ENCODE results near the gene TNK1.
A peak's percentile ranks its signal among the peaks of the same experiment; 100 is the strongest.

The TNK1 gene

DNA sequence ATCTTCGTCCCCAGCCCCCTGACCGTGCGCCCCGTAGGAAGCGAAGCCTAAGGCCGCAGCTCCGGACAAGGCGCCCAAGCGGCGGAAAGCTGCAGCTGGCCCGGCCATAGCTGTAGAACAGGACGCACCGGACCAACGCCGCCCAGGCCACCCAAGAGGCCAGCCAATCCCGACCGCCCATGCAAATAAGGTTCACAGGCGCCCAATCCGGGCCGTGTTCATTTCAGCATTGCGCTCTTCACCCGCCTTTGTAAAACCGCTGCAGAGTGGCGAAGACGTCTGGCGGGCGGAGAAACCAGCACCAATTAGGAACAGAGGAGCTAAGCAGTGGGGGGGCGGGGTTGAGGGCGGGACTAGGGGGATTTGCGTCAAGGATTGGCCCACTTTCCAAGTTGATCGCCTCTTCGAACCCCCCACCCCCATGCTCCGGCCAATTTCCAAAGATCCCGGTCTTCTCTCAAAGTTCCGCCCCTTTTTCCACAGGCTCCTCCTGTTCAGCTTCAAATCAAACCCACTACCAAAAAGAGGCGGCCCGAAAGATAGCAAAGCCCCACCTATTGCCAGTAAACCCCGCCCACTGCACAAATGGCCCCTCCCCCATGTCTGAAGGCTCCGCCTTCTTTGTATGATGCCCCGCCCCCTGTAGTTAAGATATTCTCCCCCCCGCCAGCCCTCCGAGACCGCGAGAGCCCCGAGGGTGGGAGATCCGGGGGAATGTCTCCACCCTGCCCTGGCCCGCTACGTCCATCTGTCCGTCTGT lies 23.3 kb downstream of the TNK1 start, which contains the start of gene TMEM256 (continued):
- TF ChIP-seq KLF9 (tag by site-specific recombination; IDR thresholded peaks at IDR 0.05; ENCODE audit: low read depth): peak; percentile 73
- TF ChIP-seq ZNF549 (tag by site-specific recombination; IDR thresholded peaks at IDR 0.05): no peak
- TF ChIP-seq, protein P1, sequence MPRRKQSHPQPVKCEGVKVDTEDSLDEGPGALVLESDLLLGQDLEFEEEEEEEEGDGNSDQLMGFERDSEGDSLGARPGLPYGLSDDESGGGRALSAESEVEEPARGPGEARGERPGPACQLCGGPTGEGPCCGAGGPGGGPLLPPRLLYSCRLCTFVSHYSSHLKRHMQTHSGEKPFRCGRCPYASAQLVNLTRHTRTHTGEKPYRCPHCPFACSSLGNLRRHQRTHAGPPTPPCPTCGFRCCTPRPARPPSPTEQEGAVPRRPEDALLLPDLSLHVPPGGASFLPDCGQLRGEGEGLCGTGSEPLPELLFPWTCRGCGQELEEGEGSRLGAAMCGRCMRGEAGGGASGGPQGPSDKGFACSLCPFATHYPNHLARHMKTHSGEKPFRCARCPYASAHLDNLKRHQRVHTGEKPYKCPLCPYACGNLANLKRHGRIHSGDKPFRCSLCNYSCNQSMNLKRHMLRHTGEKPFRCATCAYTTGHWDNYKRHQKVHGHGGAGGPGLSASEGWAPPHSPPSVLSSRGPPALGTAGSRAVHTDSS (tag by site-specific recombination; IDR thresholded peaks at IDR 0.05): no peak
- no peak for TF ChIP-seq ZNF24 (tag by site-specific recombination; IDR thresholded peaks at IDR 0.05)
- no peak for TF ChIP-seq ZNF514 (tag by site-specific recombination; IDR thresholded peaks at IDR 0.05)
- no peak for TF ChIP-seq ZNF138 (tag by site-specific recombination; IDR thresholded peaks at IDR 0.05; ENCODE audit: borderline replicate concordance)
- TF ChIP-seq ZNF404 (tag by site-specific recombination; IDR thresholded peaks at IDR 0.05): no peak
- no peak for TF ChIP-seq ZNF530 (tag by site-specific recombination; IDR thresholded peaks at IDR 0.05; ENCODE audit: low read depth)
- no peak for TF ChIP-seq ZNF10 (tag by site-specific recombination; IDR thresholded peaks at IDR 0.05)
- TF ChIP-seq ZNF555 (tag by site-specific recombination; conservative IDR thresholded peaks at IDR 0.05): no peak
- TF ChIP-seq FEZF1 (tag by site-specific recombination; IDR thresholded peaks at IDR 0.05): no peak
- TF ChIP-seq ZNF776 (tag by site-specific recombination; IDR thresholded peaks at IDR 0.05; ENCODE audit: borderline replicate concordance): no peak
- TF ChIP-seq ZSCAN30 (tag by site-specific recombination; IDR thresholded peaks at IDR 0.05): no peak
- TF ChIP-seq OSR2 (tag by site-specific recombination; IDR thresholded peaks at IDR 0.05): no peak
- no peak for TF ChIP-seq ZBTB7A (tag by site-specific recombination; IDR thresholded peaks at IDR 0.05; ENCODE audit: low read depth)
- TF ChIP-seq ZNF169 (tag by site-specific recombination; IDR thresholded peaks at IDR 0.05): no peak
- TF ChIP-seq, protein P2, sequence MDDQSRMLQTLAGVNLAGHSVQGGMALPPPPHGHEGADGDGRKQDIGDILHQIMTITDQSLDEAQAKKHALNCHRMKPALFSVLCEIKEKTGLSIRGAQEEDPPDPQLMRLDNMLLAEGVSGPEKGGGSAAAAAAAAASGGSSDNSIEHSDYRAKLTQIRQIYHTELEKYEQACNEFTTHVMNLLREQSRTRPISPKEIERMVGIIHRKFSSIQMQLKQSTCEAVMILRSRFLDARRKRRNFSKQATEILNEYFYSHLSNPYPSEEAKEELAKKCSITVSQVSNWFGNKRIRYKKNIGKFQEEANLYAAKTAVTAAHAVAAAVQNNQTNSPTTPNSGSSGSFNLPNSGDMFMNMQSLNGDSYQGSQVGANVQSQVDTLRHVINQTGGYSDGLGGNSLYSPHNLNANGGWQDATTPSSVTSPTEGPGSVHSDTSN (CRISPR knock-in tag; IDR thresholded peaks at IDR 0.05): no peak; the same call in 1 of the 2 replicates
- TF ChIP-seq ZBTB8A (tag by site-specific recombination; IDR thresholded peaks at IDR 0.05): peak; percentile 61
- TF ChIP-seq, protein P3, sequence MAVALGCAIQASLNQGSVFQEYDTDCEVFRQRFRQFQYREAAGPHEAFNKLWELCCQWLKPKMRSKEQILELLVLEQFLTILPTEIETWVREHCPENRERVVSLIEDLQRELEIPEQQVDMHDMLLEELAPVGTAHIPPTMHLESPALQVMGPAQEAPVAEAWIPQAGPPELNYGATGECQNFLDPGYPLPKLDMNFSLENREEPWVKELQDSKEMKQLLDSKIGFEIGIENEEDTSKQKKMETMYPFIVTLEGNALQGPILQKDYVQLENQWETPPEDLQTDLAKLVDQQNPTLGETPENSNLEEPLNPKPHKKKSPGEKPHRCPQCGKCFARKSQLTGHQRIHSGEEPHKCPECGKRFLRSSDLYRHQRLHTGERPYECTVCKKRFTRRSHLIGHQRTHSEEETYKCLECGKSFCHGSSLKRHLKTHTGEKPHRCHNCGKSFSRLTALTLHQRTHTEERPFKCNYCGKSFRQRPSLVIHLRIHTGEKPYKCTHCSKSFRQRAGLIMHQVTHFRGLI (tag by site-specific recombination; IDR thresholded peaks at IDR 0.05): peak; percentile 78
- no peak for TF ChIP-seq ZNF626 (tag by site-specific recombination; IDR thresholded peaks at IDR 0.05)
- TF ChIP-seq ZFP69B (tag by site-specific recombination; IDR thresholded peaks at IDR 0.05): no peak
- TF ChIP-seq ZNF501 (tag by site-specific recombination; IDR thresholded peaks at IDR 0.05): no peak
- TF ChIP-seq, protein P4, sequence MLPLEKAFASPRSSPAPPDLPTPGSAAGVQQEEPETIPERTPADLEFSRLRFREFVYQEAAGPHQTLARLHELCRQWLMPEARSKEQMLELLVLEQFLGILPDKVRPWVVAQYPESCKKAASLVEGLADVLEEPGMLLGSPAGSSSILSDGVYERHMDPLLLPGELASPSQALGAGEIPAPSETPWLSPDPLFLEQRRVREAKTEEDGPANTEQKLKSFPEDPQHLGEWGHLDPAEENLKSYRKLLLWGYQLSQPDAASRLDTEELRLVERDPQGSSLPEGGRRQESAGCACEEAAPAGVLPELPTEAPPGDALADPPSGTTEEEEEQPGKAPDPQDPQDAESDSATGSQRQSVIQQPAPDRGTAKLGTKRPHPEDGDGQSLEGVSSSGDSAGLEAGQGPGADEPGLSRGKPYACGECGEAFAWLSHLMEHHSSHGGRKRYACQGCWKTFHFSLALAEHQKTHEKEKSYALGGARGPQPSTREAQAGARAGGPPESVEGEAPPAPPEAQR (tag by site-specific recombination; IDR thresholded peaks at IDR 0.05): no peak
- TF ChIP-seq, protein P5, sequence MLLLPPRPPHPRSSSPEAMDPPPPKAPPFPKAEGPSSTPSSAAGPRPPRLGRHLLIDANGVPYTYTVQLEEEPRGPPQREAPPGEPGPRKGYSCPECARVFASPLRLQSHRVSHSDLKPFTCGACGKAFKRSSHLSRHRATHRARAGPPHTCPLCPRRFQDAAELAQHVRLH (tag by site-specific recombination; IDR thresholded peaks at IDR 0.05): no peak
- TF ChIP-seq ZNF155 (tag by site-specific recombination; IDR thresholded peaks at IDR 0.05): no peak
- TF ChIP-seq ZNF366 (tag by site-specific recombination; conservative IDR thresholded peaks at IDR 0.05): peak; percentile 55; the same call in 1 of the 2 replicates
- TF ChIP-seq ZNF19 (tag by site-specific recombination; IDR thresholded peaks at IDR 0.05; ENCODE audit: low read depth): no peak
- TF ChIP-seq ZFP41 (tag by site-specific recombination; IDR thresholded peaks at IDR 0.05; ENCODE audit: borderline replicate concordance): no peak
- TF ChIP-seq REPIN1 (tag by site-specific recombination; IDR thresholded peaks at IDR 0.05; ENCODE audit: low read depth): no peak
- TF ChIP-seq, protein P6, sequence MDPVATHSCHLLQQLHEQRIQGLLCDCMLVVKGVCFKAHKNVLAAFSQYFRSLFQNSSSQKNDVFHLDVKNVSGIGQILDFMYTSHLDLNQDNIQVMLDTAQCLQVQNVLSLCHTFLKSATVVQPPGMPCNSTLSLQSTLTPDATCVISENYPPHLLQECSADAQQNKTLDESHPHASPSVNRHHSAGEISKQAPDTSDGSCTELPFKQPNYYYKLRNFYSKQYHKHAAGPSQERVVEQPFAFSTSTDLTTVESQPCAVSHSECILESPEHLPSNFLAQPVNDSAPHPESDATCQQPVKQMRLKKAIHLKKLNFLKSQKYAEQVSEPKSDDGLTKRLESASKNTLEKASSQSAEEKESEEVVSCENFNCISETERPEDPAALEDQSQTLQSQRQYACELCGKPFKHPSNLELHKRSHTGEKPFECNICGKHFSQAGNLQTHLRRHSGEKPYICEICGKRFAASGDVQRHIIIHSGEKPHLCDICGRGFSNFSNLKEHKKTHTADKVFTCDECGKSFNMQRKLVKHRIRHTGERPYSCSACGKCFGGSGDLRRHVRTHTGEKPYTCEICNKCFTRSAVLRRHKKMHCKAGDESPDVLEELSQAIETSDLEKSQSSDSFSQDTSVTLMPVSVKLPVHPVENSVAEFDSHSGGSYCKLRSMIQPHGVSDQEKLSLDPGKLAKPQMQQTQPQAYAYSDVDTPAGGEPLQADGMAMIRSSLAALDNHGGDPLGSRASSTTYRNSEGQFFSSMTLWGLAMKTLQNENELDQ (tag by site-specific recombination; IDR thresholded peaks at IDR 0.05; ENCODE audit: low read depth): no peak
- peak; percentile 85 for TF ChIP-seq SP2 (tag by site-specific recombination; IDR thresholded peaks at IDR 0.05)

All from HEK293 (cell line).